ENCODE results near the gene LCK.

LCK gene

DNA sequence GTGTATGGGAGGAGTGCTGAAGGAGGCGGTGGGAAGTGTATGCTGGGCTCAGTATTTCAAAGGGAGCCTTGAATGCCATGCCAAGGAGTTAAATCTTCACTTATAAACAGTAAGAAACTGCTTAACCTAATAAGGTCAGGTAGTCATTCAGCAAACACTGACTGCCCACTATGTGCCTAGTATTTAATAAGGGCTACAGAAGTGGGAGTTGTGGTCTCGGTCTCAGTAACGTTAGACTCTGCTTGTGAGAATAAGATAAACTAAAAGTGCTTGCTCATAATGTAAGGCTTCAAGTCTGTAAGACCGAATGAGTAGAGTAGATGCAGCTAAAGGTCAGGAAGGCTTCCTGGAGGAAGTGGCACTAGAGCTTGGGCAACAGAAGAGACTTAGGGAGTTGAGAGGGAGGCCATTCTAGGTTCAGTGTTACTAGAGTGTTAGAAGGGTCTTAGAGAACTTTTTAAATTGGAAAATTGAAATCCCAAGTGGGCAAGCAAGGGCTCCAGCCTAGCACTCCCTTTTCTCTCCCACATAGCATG is 78.9 kb downstream of the LCK start:
- DNase-seq, result no peak

DNA sequence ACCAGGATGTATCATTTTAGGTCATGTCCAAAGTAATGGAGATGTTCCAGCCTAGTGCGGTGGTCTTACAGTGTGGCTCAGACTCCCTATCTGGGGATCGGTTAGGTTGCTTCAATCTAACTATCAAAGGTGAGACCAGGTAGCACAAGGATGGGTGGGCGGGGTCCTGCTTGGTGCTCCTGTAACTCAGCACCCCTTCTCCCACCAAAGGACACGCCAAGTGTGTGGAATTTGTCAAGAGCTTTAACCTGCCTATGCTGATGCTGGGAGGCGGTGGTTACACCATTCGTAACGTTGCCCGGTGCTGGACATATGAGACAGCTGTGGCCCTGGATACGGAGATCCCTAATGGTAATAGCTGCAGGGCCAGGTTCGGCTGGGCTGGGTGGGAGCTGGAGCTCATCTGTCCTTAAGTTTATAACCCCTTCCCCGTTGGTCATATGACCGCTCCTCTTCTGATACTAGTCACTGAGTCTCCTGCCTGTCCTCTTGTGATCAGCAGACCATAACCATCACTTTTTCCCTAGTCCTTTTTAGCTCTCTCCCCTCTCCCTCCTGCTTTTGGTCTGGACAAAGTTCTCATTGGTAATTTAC is 79.6 kb downstream of the LCK start:
- no peak for DNase-seq

DNA sequence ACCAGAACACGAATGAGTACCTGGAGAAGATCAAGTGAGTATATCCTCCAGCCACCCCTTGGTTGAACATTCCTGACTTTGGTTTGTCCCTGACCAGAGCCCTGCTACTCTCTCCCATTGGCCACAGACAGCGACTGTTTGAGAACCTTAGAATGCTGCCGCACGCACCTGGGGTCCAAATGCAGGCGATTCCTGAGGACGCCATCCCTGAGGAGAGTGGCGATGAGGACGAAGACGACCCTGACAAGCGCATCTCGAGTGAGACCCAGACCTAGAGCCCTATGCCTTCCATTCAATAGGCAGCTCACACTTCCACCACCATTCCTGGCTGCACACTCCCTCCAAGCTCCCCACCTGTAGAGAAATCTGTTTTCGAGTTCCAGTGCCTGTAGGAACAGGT is 80.5 kb downstream of the LCK start:
- no peak for DNase-seq

DNA sequence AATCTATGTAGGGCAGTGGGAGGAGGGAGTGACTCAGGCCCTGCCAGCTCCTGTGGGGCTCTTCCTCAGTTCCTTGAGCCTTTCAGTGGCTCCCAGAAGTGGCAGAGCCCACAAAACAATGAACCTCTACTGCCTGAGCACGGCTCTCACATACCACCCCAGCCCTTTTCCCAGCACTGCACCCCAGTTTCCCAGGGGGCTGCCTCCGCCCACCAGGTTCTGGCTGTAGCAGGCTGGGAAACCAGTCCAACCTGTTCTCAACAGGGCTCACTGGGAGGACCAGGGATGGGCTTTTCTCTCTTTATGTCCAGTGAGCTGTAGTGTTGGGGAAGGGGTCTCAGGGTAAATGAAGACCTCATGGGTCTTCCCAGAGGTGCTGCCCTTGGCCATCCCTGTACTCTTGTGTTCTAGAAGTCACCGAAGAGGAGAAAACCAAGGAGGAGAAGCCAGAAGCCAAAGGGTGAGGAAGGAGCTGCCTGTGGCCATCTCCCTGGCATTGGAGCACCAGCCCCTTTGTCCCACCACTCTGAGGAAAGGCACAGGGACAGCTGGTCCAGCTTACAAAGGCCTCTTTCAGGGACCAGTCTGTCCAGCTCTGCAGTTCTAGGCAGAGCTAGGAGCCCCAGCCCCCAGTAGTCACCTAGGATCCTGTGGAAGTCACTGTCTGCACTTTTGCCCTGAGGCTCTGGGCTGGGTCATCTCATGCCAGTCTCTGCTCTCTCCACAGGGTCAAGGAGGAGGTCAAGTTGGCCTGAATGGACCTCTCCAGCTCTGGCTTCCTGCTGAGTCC is 81.4 kb downstream of the LCK start:
- DNase-seq, result no peak

DNA sequence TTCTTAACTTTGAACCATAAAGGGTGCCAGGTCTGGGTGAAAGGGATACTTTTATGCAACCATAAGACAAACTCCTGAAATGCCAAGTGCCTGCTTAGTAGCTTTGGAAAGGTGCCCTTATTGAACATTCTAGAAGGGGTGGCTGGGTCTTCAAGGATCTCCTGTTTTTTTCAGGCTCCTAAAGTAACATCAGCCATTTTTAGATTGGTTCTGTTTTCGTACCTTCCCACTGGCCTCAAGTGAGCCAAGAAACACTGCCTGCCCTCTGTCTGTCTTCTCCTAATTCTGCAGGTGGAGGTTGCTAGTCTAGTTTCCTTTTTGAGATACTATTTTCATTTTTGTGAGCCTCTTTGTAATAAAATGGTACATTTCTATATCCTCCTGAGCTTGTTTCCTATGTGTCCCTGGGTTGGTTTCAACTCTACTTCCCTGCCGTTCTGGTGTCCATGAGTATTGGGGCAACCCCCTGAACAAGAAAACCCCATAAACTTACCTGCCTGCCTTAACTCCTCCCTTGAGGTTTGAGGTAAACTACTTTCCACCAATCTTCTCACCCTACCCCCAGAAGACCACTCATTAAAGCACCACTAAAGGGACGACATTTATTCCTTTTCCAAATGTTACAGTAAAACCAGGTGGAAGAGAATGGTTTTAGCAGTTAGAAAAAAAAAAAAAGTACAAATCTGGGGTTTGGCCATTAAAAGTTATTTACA is 82.3 kb downstream of the LCK start:
- DNase-seq, result no peak

DNA sequence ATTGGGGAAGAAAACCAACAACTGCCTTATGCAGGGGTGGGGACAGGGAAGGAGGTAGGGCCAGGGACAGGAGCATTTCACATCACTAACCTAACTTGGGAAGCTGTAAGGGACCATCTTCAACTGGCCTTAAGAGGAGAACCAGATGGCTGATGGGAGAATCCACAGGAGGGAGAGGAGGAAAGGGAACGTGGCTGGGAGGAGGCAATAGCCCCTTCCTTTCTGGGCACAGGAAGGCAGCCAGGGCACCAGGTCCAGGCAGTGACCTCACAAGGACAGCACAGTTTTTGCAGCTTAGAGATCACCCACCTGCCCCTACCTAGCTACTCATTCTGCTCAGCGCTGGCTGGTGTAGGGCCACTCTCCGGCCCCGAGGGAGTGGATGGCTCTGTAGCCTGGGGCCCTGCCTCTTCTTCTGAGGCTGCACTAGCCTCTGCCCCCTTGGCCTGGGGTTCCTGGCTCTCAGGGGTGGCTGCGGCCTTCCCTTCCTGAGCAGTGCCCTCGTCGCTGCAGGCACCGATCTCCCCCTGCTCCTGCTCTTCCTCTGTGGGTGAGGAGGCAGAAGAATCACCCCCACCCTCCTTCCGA is 83.3 kb downstream of the LCK start:
- DNase-seq, result no peak

DNA sequence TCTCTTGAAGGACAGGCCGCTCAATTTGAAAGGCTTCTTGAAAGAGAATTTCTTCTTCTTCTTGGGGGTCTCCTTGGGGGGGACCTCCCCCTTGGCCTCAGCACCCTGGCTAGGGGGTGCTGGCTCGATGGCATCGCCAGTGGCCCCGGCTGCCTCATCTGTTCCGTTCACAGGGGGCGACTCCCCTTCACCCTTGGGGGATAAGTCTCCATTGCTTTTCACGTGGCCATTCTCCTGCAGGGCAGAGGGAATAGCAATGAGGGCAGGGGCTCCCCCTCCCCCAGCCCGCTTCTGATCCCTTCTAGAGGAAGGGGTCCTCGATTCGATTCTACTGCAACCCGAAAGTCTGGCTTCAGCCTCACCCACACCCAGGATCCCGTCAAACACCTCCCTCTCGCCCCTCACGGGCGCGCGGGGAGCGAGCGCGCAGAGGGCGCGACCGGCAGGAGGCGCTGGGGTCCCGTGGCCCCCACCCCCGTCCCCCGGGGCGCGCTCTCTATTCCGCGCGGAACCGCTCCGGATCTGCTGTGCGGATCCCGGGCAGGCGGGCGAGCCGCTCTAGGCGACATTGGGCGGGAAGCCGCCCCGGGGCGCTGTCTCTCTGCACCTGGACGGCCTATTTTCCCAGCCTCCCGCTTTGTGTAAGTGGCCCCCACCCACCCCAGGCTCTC is 83.9 kb downstream of the LCK start:
- peak; percentile 73 for DNase-seq

DNA sequence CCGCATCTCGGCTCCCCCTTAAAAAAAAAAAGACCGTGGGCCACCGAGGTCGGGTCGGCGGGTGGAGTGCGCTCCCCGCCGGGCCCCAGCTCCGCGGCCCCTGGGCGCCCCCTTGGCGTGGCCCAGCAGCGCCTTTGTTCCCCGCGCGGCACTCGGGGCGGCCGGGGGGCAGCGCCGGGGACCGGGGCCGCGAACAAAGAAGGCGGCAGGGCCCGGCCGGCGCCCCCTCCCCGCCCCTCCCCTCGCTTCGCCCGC is 84.4 kb downstream of the LCK start:
- no peak for DNase-seq

Data from CD4-positive, alpha-beta T cell treated with Interleukin-10 for 1 hour (primary cell).